GM23338 (cell line): ENCODE data around the gene XRCC5. TPM values are rescaled to one million over a fixed set of nuclear protein-coding genes. Genes with fewer than 3 reads are reported as not detected.
"Not testable (repeated sequence)": the region's sequence is repeated elsewhere in the genome, so short reads cannot be mapped to it uniquely, and the experiment has no call there.

Experiments
- ATAC-seq: fragments of 200-7000 bp; cut with Tn5 transposase; 3 replicates; pipeline ENCODE4 v1.9.1; 2020
- DNase-seq: peaks from one replicate; pipeline ENCODE4 v3.0.0-alpha.2; 2015; ENCODE audit warnings: low spot score
- H2AFZ ChIP-seq: fragments of 200-600 bp; sonication (generic); 2 replicates; pipeline ENCODE4 v1.8.0; 2016; ENCODE audit warnings: antibody characterized with exemption, mild to moderate bottlenecking, moderate library complexity
- H3F3A ChIP-seq: fragments of 200-600 bp; sonication (generic); replicated peaks from 2 replicates; pipeline ENCODE4 v1.8.0; 2017; ENCODE audit warnings: antibody characterized with exemption, mixed run types, low read depth
- H3K27ac ChIP-seq: fragments of 200-600 bp; sonication (generic); 2 replicates; pipeline ENCODE4 v1.6.1; 2016; ENCODE audit warnings: low read depth
- H3K27me3 ChIP-seq: fragments of 200-600 bp; sonication (generic); 2 replicates; pipeline ENCODE4 v1.8.0; 2016; ENCODE audit warnings: mild to moderate bottlenecking, mixed run types, moderate library complexity; ENCODE audit not compliant: insufficient read depth
- H3K36me3 ChIP-seq: fragments of 200-600 bp; sonication (generic); 2 replicates; pipeline ENCODE4 v1.8.0; 2016; ENCODE audit warnings: mild to moderate bottlenecking; ENCODE audit not compliant: insufficient read depth
- H3K4me1 ChIP-seq: fragments of 200-600 bp; sonication (generic); 2 replicates; pipeline ENCODE4 v1.8.0; 2016; ENCODE audit warnings: mild to moderate bottlenecking, moderate library complexity; ENCODE audit not compliant: insufficient read depth
- H3K4me2 ChIP-seq: fragments of 200-600 bp; sonication (generic); 2 replicates; pipeline ENCODE4 v1.7.1; 2017; ENCODE audit warnings: mixed run types
- H3K4me3 ChIP-seq: fragments of 200-600 bp; sonication (generic); 2 replicates; pipeline ENCODE4 v1.6.1; 2016; ENCODE audit warnings: mixed run types
- H3K79me2 ChIP-seq: fragments of 200-600 bp; sonication (generic); replicated peaks from 2 replicates; pipeline ENCODE4 v1.8.0; 2017; ENCODE audit warnings: mild to moderate bottlenecking; ENCODE audit not compliant: insufficient read depth
- H3K9me2 ChIP-seq: fragments of 200-600 bp; sonication (generic); 2 replicates; pipeline ENCODE4 v1.8.0; 2017; ENCODE audit not compliant: insufficient read depth
- H4K20me1 ChIP-seq: fragments of 200-600 bp; sonication (generic); replicated peaks from 2 replicates; pipeline ENCODE4 v1.8.0; 2017; ENCODE audit warnings: mild to moderate bottlenecking; ENCODE audit not compliant: insufficient read depth
- H3K27ac Mint-ChIP-seq: 2 replicates; pipeline ENCODE4 v1.8.0; 2020; ENCODE audit warnings: inconsistent platforms, mild to moderate bottlenecking, moderate library complexity, mixed read lengths
- H3K27me3 Mint-ChIP-seq: 3 replicates; pipeline ENCODE4 v1.8.0; 2022; ENCODE audit warnings: low read depth, mild to moderate bottlenecking, moderate library complexity, mixed read lengths, inconsistent platforms; ENCODE audit not compliant: insufficient read depth, poor library complexity
- H3K36me3 Mint-ChIP-seq: 3 replicates; pipeline ENCODE4 v1.8.0; 2021; ENCODE audit warnings: low read depth, mild to moderate bottlenecking, inconsistent platforms, moderate library complexity, mixed read lengths
- H3K4me1 Mint-ChIP-seq: 3 replicates; pipeline ENCODE4 v1.8.0; 2020; ENCODE audit warnings: mild to moderate bottlenecking, inconsistent platforms, mixed read lengths
- H3K4me3 Mint-ChIP-seq: 3 replicates; pipeline ENCODE4 v1.8.0; 2021; ENCODE audit warnings: moderate library complexity, mild to moderate bottlenecking, inconsistent platforms, mixed read lengths
- H3K9me3 Mint-ChIP-seq: 3 replicates; pipeline ENCODE4 v1.8.0; 2020; ENCODE audit warnings: moderate library complexity, mild to moderate bottlenecking, inconsistent platforms, mixed read lengths
- ZNF331 ChIP-seq: fragments of 250-450 bp; sonication (Bioruptor Pico); IDR thresholded peaks from 2 replicates; pipeline ENCODE4 v1.5.0; 2020; ENCODE audit warnings: low read depth, mild to moderate bottlenecking, moderate library complexity
- polyA plus RNA-seq: library from polyadenylated mRNA; unstranded; fragments of >200 nt; fragmentation: Nextera tagmentation; extraction: Ambion mirVana; gene quantifications from 2 replicates; pipeline ENCODE4 v1.2.1, GENCODE V29; 2016
- total RNA-seq: library from RNA; depleted of rRNA; stranded (reverse); fragments of >200 nt; shearing (Covaris generic); gene quantifications from 2 replicates; pipeline ENCODE4 v1.2.3, GENCODE V29; 2014
- TF ChIP-seq, protein P1 (sequence below): fragments of 250-450 bp; sonication (Bioruptor Pico); IDR thresholded peaks from 2 replicates; pipeline ENCODE4 v1.5.0; 2020; ENCODE audit warnings: mild to moderate bottlenecking, moderate library complexity
- TF ChIP-seq, protein P2 (sequence below), 2 experiments: fragments of 200-600 bp in 1 of 2; sonication (generic) in 1 of 2; conservative IDR thresholded peaks; 2 replicates each; pipeline versions ENCODE4 v1.5.1 to v1.6.1; 2016 to 2017; ENCODE audit warnings: antibody characterized with exemption in 2 of 2, low read depth in 2 of 2, mild to moderate bottlenecking in 2 of 2, moderate library complexity in 1 of 2

The XRCC5 gene
- total and polyA plus RNA-seq, 2 experiments from 2014 or later, result 499 to 524 TPM

DNA sequence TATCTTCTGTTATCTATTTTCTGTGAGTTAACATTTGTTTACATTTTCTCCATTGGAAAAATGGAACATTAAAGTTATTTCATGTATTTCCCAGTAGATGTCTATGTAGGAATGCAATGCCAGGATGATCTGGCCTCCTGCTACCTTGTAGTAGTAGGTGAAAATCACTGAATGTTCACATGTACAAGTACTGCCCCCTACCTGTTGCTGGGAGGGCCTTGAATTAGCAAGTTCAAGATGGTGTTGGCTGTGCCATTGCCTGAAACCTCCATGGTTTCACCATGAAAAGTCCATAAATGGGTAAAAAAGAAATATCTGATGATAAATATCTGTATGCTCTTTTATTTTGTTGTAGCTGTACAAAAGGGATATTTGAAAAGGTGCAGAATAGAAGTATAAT lies 30.7 kb downstream of the XRCC5 start:
- TF ChIP-seq ZNF331 (CRISPR knock-in tag), result no peak
- TF ChIP-seq, protein P1, sequence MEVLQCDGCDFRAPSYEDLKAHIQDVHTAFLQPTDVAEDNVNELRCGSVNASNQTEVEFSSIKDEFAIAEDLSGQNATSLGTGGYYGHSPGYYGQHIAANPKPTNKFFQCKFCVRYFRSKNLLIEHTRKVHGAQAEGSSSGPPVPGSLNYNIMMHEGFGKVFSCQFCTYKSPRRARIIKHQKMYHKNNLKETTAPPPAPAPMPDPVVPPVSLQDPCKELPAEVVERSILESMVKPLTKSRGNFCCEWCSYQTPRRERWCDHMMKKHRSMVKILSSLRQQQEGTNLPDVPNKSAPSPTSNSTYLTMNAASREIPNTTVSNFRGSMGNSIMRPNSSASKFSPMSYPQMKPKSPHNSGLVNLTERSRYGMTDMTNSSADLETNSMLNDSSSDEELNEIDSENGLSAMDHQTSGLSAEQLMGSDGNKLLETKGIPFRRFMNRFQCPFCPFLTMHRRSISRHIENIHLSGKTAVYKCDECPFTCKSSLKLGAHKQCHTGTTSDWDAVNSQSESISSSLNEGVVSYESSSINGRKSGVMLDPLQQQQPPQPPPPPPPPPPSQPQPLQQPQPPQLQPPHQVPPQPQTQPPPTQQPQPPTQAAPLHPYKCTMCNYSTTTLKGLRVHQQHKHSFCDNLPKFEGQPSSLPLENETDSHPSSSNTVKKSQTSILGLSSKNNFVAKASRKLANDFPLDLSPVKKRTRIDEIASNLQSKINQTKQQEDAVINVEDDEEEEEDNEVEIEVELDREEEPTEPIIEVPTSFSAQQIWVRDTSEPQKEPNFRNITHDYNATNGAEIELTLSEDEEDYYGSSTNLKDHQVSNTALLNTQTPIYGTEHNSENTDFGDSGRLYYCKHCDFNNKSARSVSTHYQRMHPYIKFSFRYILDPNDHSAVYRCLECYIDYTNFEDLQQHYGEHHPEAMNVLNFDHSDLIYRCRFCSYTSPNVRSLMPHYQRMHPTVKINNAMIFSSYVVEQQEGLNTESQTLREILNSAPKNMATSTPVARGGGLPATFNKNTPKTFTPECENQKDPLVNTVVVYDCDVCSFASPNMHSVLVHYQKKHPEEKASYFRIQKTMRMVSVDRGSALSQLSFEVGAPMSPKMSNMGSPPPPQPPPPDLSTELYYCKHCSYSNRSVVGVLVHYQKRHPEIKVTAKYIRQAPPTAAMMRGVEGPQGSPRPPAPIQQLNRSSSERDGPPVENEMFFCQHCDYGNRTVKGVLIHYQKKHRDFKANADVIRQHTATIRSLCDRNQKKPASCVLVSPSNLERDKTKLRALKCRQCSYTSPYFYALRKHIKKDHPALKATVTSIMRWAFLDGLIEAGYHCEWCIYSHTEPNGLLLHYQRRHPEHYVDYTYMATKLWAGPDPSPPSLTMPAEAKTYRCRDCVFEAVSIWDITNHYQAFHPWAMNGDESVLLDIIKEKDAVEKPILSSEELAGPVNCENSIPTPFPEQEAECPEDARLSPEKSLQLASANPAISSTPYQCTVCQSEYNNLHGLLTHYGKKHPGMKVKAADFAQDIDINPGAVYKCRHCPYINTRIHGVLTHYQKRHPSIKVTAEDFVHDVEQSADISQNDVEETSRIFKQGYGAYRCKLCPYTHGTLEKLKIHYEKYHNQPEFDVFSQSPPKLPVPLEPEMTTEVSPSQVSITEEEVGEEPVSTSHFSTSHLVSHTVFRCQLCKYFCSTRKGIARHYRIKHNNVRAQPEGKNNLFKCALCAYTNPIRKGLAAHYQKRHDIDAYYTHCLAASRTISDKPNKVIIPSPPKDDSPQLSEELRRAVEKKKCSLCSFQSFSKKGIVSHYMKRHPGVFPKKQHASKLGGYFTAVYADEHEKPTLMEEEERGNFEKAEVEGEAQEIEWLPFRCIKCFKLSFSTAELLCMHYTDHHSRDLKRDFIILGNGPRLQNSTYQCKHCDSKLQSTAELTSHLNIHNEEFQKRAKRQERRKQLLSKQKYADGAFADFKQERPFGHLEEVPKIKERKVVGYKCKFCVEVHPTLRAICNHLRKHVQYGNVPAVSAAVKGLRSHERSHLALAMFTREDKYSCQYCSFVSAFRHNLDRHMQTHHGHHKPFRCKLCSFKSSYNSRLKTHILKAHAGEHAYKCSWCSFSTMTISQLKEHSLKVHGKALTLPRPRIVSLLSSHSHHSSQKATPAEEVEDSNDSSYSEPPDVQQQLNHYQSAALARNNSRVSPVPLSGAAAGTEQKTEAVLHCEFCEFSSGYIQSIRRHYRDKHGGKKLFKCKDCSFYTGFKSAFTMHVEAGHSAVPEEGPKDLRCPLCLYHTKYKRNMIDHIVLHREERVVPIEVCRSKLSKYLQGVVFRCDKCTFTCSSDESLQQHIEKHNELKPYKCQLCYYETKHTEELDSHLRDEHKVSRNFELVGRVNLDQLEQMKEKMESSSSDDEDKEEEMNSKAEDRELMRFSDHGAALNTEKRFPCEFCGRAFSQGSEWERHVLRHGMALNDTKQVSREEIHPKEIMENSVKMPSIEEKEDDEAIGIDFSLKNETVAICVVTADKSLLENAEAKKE (CRISPR knock-in tag), result no peak
- TF ChIP-seq, protein P2, sequence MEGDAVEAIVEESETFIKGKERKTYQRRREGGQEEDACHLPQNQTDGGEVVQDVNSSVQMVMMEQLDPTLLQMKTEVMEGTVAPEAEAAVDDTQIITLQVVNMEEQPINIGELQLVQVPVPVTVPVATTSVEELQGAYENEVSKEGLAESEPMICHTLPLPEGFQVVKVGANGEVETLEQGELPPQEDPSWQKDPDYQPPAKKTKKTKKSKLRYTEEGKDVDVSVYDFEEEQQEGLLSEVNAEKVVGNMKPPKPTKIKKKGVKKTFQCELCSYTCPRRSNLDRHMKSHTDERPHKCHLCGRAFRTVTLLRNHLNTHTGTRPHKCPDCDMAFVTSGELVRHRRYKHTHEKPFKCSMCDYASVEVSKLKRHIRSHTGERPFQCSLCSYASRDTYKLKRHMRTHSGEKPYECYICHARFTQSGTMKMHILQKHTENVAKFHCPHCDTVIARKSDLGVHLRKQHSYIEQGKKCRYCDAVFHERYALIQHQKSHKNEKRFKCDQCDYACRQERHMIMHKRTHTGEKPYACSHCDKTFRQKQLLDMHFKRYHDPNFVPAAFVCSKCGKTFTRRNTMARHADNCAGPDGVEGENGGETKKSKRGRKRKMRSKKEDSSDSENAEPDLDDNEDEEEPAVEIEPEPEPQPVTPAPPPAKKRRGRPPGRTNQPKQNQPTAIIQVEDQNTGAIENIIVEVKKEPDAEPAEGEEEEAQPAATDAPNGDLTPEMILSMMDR (conservative IDR thresholded peaks at IDR 0.05; ENCODE audit: low read depth in 2 of 2), result peak; percentile 67 to 68
- Histone ChIP-seq H3K9me2 (no peaks in the 10 kb centered on the region), H3K4me1 (no peaks in the 10 kb centered on the region), H3K27ac (no peak overlapping the region), H3K27me3 (no peaks in the 10 kb centered on the region), H2AFZ (no peak overlapping the region), H4K20me1 (peaks cover 17% of the 10 kb centered on the region), H3K79me2 (peaks cover 69% of the 10 kb centered on the region), H3K36me3 (peaks cover 94% of the 10 kb centered on the region), H3K4me3 (no peak overlapping the region), H3K4me2 (no peak overlapping the region), H3F3A (peaks cover 6% of the 10 kb centered on the region)
- Mint-ChIP-seq H3K27me3 (no peaks in the 10 kb centered on the region), H3K9me3 (no peaks in the 10 kb centered on the region; the same call in 2 of the 3 replicates), H3K4me1 (no peaks in the 10 kb centered on the region), H3K36me3 (peaks cover 85% of the 10 kb centered on the region), H3K4me3 (no peak overlapping the region), H3K27ac (no peak overlapping the region)
- ATAC-seq, result peak; percentile 76
- DNase-seq, result peak; percentile 64

GRCh38 chr2:216141516-216141915 lies 32.4 kb downstream of the XRCC5 start:
- H3K4me1 ChIP-seq, H3K9me2 ChIP-seq, H3K4me3 ChIP-seq, H3F3A ChIP-seq, H3K4me3 Mint-ChIP-seq, H2AFZ ChIP-seq, H3K27me3 ChIP-seq, DNase-seq, ATAC-seq, H3K4me1 Mint-ChIP-seq, H3K27ac Mint-ChIP-seq, H3K4me2 ChIP-seq, H3K9me3 Mint-ChIP-seq, H3K27me3 Mint-ChIP-seq: not testable (repeated sequence)
- peaks cover 70% of the 10 kb centered on the region for H3K36me3 Mint-ChIP-seq
- peak overlapping the region; percentile 39; the same call in 1 of the 2 replicates for H3K27ac ChIP-seq
- peaks cover 33% of the 10 kb centered on the region for H4K20me1 ChIP-seq
- H3K79me2 ChIP-seq, result peaks cover 78% of the 10 kb centered on the region
- peaks cover 82% of the 10 kb centered on the region for H3K36me3 ChIP-seq
